Inflammatory macrophage treated with lipopolysaccharide for 4 hours (primary cell): Measurements from ENCODE around the gene GRM7.

Experiments
- DNase-seq: peaks from one replicate; pipeline ENCODE4 v3.0.0-alpha.2; 2020

The GRM7 gene

DNA sequence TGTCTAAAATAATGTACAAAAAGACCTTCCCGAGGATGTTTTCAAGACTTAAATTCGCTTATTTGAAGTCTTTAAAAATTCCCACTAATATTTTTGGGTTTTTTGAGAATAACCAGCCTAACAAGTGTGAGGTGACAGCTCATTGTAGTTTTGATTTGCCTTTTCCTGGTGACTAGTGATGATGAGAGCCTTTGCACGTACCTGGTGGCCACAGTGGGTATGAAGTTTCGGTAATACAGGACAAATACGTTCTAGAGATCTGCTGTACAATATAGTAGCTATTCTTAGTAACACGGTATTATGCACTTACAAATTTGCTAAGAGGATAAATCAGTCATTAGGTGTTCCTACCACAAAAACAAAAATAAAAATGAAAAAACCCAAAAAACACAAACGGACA lies 124.9 kb downstream of the GRM7 start:
- no peak for DNase-seq

DNA sequence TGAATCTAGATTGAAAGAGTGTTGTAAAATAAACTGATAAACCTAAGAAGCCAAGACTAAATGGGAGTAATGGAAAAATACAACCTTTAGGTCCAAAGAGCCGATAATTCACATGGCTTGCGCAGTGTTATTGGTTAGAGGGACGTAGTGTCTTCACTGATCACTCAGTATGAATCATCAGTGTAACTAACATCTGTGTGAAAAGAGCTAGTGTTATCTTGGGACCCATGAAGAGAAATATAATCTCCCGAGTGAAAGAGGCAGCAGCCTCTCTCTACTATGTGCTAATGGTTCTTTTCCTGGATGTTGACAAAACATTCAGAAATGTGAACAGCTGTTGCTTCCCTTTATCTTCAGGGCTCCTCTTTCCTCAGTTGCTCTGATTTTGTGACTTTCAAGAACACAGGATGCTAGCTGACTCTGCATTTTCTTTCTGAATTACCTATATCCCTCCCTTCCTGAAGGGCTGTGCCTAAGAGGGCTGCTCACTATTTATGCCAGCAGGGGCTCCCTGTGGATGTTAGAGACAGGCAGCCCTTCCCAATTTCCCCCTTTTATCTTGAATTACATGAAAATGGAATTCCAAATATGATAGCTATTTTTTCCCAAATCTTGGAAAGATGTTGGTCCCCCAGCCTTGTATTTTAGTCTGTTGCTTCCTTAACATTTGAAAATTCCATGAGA lies 128.8 kb downstream of the GRM7 start:
- DNase-seq = no peak

DNA sequence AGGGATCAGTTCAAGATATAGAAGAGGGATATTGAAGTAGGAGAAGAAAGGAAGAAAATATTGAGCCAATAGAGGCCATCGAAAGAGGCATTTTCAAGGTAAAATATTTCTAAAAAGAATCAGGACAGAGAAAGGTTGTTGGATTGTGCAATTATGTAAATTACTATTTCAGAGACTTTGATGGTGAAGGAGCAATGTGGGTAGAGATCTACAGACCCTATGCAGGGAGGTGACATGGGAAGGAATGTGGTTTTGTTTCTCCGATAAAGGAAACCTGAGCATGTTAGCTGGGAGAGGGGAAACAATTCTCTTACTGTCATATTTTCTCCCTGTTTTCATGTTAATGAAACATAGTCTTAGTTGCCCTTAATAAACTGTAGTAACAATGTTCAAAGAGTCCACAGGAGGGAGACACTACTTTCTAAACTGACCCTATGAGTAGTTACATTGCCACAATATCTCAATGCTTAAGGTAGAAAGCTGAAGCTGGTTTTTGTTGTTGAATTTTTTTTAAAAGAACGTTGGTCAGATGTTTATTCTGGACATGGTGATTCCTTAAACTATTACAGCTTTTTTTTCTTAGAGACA lies 133.3 kb downstream of the GRM7 start:
- no peak for DNase-seq

DNA sequence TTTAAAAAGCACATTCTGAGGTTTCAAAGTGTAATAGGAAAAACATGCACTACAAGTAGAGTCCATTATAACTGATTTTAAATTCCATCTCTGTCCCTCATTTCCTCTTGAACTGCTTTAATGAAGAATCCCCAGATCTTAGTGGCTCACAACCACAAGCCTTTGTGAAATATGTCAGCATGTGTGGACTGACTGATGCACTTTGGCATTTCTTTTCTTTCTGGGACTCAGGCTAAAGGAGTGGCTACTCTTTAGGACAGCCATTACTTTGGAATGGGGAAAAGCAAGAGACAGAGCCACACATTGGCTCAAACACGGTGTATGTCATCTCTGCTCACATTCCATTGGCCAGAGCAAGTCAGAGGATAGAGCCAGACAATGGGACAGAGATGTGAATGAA lies 139.6 kb downstream of the GRM7 start:
- no peak for DNase-seq

DNA sequence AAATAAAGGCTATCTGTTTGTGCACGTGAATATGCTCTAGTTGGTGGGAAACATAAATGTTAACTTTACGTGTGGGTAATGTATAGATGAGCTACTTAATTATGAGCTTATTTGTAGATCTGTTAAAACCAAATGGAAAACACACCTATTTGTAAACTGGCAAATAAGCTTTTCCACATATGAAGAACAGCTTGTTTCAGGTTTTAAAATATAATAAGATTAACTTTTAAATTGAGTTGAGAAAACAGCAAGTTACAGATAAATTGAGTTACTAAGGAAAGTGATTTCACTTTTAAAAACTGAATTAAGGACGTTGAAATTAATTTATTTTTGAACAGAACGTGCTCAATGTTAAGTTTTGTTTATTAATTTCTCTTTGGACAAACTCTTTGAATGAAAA lies 140.5 kb downstream of the GRM7 start:
- DNase-seq = no peak

DNA sequence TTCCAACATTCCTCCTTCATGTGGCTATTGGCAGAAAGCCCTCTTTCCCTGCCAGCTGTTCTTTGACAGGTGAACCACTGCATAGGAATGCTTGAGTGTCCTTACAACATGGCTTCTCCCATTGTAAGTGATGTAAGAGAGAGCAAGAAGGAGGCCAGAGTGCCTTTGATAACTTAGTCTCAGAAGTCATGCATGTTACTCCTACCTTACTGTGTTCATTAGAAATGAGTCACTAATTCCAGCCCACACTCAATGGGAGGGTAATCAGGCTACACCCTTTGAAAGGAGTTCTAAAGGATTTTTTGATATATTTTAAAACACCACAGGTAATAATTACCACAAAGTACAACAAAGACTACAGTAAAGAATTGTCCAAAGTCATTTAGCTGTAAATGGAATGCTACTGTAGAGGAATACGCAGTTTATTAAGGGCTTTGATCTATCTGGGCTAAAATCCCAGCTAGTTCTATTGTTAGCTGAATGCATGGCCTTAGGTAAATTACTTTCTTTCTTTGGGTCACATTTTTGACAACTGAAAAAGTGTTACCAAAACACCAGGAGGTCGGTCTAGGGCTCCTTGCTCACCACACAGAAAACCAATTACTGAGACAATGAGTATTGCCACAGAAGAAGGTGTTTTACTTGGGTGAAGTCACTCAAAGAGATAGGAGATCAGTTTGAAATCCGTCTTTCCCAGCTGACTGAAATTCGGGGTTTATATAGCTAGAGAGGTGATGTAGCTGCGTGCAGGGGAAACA lies 154.9 kb downstream of the GRM7 start:
- DNase-seq = no peak

DNA sequence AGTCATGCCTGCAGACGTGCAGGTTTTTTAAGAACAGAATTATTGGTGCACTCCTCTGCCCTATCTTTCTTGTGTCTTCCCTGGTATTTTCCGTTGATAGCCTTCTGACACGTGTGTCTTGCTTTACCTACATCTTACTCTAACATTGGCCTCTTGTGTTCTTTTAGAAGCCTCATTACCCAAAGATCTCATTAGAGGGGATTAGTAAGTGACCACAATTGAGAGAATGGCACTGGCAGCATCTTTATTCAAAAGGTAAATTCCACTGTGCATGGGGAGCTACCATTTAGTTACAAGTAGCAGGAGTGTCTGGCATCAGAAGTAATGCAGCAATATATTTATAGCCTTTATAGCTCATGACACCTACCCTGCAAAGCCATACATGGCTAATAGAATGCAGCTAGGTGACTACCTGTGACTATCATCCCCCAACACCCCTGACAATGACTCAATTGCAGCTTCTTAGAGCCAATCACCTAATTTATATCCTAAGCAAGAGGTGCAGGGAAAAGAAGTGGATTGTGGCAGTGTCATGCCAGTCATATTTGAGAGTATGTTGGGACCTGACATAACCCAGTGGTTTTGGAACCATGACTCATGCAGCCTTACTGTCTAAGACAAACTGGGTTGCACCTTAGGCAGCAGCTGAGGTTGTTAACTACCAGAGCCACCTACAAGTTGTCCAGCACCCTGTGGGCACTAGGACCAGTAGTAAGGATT lies 164.8 kb downstream of the GRM7 start:
- DNase-seq = no peak

DNA sequence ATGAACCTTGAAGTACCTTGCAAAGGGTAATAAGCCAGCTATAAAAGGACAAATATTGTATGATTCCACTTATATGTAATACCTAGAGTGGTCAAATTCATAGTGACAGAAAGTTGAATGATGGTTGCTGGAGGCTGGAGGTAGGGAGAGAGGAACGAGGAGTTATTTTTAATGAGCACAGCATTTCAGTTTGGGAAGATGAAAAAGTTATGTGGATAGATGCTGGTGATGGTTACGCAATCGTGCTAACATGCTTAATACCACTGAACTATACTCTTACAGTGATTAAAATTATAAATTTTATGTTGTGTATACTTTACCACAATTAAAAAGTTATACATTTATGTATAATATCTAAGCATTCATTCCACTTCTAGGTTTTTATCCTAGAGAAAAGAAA lies 168.6 kb downstream of the GRM7 start:
- DNase-seq = no peak

DNA sequence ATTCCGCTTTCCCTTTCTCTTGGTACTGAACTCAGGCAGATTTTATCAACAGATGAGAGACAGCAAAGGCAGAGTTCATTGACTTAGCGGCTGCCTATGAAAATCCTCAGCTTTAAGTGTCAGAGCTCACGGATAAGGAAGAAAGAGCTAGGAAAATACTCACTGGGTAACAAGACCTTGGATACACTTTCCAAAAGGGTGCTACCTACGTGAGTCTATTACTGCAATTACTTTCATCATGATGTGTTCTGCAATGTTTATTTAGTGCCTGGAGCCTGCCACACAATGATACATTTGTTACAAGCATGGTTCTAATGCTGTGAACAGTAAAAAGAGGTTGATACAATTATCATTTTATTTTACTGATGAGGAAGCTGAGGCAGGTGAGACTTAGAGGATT lies 177.5 kb downstream of the GRM7 start:
- no peak for DNase-seq

DNA sequence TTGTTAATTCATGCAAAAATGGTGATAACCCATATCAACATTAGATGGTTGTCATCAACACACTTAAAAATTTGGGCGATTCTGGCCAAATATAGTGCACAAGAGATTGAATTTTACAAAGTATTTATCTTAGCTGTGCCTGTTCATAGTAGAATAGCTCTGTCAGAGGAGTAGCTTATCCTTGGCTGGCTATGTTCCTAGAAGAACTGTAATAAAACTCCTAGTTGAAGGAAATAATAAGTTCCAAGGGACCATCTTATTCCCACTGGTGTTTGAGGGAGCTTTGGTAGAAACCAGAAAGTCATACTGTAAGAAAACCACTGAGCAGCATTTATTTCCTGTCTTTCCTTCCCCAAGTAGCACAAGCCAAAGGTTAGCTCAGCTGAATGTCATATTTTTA lies 201.8 kb downstream of the GRM7 start:
- DNase-seq = no peak

DNA sequence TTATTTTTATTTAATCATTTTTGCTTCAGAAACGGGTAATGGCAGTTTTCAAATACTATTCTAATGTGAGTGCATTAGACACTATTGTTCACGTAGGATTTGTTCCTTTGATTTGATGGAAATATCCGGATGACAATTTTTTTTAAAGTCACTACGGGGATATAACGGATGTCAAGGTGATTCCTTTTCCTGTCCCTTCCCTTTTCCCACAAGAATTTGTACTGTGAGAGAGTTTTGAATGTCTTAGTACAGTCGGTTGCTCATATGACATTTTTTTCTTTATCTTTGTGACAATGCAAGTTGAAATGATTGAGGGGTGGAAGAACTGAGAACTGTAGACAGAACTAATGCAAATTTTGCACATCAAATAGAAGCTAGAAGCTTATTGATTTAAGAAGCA lies 209.5 kb downstream of the GRM7 start:
- DNase-seq = no peak

DNA sequence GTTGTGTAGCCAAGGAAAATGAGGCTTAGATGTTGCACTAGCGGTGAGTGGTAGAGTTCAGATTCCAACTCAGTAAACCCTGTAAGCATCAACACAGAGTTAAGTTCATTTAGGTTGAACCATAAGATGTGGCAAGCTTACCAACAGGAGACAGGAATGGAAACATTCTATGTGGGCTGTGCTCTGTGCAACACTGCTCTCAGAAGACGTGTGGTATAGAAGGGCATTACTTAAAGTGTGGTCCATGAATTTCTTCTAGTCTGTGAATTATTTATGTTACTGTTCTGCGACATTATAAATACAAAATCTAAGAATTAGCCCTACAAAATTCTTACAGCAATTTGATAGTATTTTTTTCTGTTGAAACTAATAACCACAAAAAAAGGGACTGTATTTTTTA lies 213.3 kb downstream of the GRM7 start:
- no peak for DNase-seq

DNA sequence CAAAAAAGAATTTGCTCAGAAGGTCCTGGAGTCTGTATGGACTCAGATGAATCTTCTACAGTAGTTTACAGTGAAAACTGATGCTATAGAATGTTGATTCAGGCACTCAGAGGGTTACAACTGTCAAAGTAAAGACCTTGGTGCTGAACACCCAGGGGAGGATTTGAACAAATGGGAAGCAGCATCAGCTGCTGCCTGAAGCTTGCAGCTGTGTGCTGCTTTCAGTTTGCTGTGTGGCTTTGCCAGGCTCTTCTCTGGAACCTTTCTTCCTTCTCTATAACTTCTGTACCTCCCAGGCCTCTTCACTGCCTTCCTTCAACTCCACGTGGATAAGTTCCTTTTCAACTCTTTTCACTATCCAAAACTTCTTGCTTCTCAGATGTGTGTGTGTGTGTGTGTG lies 214.2 kb downstream of the GRM7 start:
- no peak for DNase-seq

DNA sequence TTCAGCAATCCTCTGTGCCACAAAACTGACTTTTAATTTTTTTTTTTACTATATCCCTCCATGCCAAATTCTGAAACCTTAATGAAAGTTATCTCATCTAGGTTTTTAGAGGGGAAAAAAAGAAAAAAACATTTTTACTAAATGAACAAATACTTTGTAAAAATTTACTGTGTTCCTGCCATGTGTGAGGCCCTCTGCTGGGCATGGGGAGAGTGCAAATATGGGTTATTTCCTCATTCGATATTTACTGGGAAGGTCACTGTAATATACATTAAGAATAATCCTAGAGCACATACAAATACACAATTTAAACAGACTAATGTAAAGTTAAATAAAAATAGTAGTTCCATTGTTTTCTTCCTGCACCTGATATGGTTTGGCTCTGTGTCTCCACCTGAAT lies 215.0 kb downstream of the GRM7 start:
- no peak for DNase-seq

DNA sequence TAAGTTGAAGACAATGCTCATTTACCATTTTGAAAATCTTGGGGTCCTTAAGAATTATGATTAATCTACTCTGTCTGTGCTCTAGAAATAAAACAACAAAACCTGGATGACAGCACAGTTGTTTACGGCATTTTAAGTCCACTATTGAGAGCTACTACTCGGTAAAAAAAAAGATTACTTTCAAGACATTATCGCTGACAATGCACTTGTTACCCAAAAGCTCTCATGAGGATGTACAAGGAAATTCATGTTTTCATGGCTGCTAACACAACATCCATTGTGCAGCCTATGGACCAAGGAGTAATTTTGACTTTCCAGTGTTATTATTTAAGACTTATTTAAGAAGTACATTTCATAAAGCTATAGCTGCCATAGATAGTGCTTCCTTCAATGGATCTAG lies 221.3 kb downstream of the GRM7 start:
- DNase-seq = no peak

DNA sequence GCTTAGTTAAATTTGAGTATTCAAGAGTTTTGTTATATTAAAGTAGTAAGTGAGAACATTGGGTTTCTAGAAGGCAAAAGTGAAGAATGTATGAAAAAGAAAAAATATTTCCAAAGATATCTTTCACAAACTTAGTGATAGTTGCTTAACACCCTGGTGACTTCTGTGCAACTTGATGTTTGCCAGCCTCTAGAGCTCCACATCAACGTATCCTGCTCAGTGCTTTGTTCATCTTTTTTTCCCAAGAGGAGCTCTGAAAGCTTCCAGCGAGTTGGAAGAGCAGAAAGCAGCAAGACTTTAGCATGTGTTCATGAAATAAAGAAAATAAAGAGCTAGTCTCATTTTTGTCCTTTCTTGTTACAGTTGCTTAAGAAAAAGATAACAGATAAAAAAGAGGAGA lies 225.5 kb downstream of the GRM7 start:
- DNase-seq = no peak

DNA sequence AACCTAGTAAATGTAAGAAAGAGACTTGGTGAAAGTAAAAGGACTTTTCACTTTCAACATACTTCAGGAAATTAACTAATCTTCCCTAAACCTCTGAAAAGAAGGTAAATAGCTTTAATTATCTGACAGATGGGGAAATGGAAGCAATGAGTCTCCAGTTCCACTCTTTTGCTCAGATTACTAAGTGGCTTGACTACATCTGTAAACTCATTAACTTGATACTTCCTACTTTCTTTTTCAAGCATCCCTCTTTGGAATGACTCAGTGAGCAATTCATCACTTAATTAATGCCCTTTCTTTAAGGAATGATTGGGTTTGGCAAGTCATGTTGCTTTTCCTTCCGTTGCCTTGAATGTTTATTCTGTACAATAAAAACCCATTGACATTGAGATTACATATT lies 234.2 kb downstream of the GRM7 start:
- DNase-seq = no peak

DNA sequence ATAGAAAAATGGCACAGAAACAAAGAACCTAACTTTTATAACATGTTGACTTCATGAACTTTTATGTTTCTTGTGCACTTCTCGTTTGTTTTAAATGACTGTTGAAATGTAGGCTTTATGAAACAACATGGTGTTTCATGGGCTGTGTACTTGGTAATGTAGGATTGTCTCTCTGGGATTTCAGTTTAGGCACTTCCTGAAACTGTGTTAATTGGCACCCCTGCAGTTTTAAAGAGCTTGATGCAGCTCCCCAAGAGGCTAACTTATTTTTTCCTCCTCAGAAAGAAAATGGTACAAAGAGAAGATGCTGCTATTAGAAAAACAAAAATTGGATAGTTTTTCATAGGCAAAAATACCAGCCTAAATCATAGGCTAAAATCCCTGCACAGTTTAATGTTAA lies 239.2 kb downstream of the GRM7 start:
- no peak for DNase-seq

DNA sequence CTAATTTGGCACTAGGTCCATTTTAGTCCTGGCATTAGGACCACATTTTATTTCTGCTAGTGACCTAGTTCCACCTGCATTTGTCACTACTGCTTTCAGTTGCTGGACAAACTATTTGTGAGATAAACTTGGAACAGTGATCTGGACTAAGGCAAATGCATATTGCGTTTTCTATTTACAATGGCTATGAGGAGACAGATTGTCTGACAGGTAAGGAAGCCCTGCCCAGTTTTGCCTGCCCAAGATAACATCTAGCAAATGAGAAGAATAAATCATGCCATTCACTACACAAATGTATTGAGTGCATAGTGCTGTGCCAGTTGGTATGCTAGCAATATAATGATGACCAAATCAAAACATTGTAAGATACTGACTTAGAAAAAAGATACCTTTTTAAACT lies 245.7 kb downstream of the GRM7 start:
- DNase-seq = no peak

DNA sequence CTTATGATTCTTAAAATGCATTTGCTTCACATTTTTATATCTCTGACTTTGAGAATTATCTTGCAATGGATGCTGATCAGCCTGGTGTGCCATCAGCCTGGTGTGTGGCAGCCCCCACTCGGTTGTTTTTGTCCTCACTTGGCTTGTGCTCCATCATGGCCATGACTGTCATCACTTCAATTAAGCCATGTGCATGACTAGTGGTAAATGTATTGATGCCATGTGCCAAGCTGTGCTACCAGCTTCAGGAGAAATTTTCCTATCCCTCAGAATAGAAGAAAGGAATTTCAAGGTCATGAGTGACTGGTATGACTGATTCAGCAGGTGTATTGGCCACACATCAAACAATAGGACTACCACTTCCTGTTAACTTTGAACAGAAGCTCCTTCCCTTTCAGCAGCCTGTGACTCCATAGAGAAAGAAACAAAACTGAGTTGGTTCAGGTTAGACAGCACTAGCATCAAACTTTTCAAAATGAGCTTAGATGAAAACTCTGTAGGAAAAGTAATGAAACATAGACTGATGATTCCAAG lies 251.7 kb downstream of the GRM7 start:
- DNase-seq = no peak

DNA sequence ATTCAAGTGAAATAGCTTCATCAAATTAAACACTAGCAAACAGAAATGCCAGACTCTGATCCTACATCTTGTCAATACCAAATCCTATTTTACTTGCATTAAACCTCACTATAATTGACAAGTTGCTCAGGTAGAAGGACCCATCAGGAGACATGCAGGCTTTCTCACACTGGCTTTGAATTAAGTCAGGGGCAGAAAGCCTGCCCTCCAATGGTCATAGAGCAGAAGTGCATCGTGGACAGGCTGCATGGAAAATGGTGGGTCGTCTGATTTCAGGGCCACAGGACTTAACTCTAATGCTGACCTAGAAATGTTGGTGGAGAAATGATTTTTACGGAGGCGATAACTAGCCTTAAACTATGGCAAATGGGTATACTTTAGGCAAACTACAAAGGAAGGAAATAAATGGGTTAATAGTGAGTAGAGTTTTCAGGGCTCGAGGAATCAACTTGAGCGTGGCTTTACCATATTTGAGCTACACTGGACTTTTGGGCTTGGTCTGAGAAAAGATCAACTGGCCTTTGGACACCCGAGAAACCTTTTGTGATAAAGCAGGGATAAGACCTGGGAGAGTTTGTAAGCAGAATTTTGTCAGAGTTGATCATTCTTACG lies 283.9 kb downstream of the GRM7 start:
- DNase-seq = no peak

DNA sequence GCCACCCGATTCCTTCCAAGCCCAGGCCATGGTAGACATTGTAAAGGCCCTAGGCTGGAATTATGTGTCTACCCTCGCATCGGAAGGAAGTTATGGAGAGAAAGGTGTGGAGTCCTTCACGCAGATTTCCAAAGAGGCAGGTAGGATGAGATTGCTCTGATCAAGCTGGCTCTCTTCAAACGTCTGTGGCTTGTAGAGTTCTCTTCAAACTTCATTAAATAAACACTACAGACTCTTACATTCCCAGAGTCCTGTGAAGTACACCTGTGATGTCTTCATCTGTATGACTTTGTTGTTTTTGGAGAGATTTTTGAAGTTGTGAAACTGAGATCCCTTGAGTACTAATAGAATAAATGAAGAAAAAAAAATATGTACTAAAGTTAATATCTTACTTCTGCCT lies 285.6 kb downstream of the GRM7 start:
- no peak for DNase-seq

DNA sequence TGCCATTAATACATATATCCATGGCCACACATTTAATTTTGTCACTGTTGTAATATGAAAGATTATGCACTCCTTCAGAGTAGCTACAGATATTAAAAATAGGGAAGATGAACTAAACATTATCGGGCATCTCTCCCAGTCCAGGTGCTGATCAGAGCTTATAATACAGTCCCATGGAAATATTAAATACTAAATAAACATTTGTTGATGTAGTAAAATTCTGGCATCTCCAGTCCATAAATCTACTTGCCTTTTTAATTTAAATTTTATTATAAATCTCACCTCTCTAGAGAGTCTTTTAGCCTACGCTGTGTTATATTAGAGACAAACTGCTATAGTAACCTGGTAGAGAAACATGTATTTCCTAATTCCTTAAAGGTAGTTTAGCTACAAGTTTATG lies 297.6 kb downstream of the GRM7 start:
- DNase-seq = no peak
